A549 (cell line): ENCODE results near the gene JPH2. TPM values are rescaled to one million over a fixed set of nuclear protein-coding genes. Genes with fewer than 3 reads are reported as not detected.
A peak's percentile ranks its signal among the peaks of the same experiment; 100 is the strongest.

Experiments used
- ATAC-seq, 2 experiments: fragments of 200-7000 bp in 1 of 2; fragments of >200 bp in 1 of 2; cut with Nextera tagmentation in 1 of 2; cut with Tn5 transposase in 1 of 2; 3 replicates each; pipeline versions ENCODE4 v1.8.0 to v1.9.1; 2018 to 2020; ENCODE audit warnings: mild to moderate bottlenecking in 1 of 2, moderate library complexity in 1 of 2
- CTCF ChIA-PET: fragments of 300-600 bp; sonication (Branson Sonifier 250); formaldehyde crosslinking; extraction: SDS; loops from one replicate; lab custom pipeline; 2021; ENCODE audit warnings: antibody characterized with exemption, inconsistent platforms; lab: Yijun Ruan, JAX
- POLR2A ChIA-PET: fragments of 350-600 bp; formaldehyde crosslinking; extraction: SDS; loops from one replicate; lab custom pipeline; 2021; ENCODE audit warnings: antibody characterized with exemption, inconsistent platforms; lab: Yijun Ruan, JAX
- DNase-seq, 2 experiments: peaks; one replicate each; pipeline versions ENCODE4 v3.0.0 to v3.0.0-alpha.2; 2011 to 2016; ENCODE audit warnings: low read depth in 1 of 2, low spot score in 1 of 2
- FAIRE-seq: peaks from 2 replicates; lab custom pipeline; 2011; peaks lifted over from hg19 to GRCh38; lab: Jason Lieb, UNC
- H3K27ac ChIP-seq, 2 experiments: fragments of >200 bp; sonication (Bioruptor Twin); formaldehyde crosslinking; 3 replicates each; pipeline ENCODE4 v1.5.1; 2016 to 2017
- H3K4me1 ChIP-seq: fragments of >200 bp; sonication (Bioruptor Twin); formaldehyde crosslinking; 3 replicates; pipeline ENCODE4 v1.6.1; 2016
- H3K4me2 ChIP-seq: fragments of >200 bp; sonication (Bioruptor Twin); formaldehyde crosslinking; 3 replicates; pipeline ENCODE4 v1.6.1; 2016
- H3K4me3 ChIP-seq: fragments of >200 bp; sonication (Bioruptor Twin); formaldehyde crosslinking; 3 replicates; pipeline ENCODE4 v1.5.1; 2016
- H3K9me3 ChIP-seq: fragments of >200 bp; sonication (Bioruptor Twin); formaldehyde crosslinking; 3 replicates; pipeline ENCODE4 v1.6.1; 2016
- BHLHE40 ChIP-seq: IDR thresholded peaks from 2 replicates; pipeline ENCODE4 v1.6.1; 2012; ENCODE audit warnings: low read depth, low read length, inconsistent platforms
- CBX2 ChIP-seq: fragments of 200-600 bp; sonication (generic); IDR thresholded peaks from 2 replicates; pipeline ENCODE4 v1.6.1; 2016; ENCODE audit warnings: low read depth, mild to moderate bottlenecking, borderline replicate concordance
- CEBPB ChIP-seq, 2 experiments: fragments of >200 bp in 1 of 2; sonication (Bioruptor Twin) in 1 of 2; formaldehyde crosslinking in 1 of 2; IDR thresholded peaks; 2 replicates each; pipeline ENCODE4 v1.6.1; 2012 to 2016
- CHD2 ChIP-seq: fragments of 150-350 bp; IDR thresholded peaks from 2 replicates; pipeline ENCODE4 v1.6.1; 2014; ENCODE audit warnings: low read length; ENCODE audit not compliant: partially characterized antibody
- EHF ChIP-seq: fragments of 250-450 bp; sonication (Bioruptor Pico); IDR thresholded peaks from 2 replicates; pipeline ENCODE4 v1.5.0; 2020; ENCODE audit warnings: mild to moderate bottlenecking
- FOSB ChIP-seq: fragments of 250-450 bp; sonication (Bioruptor Pico); IDR thresholded peaks from 2 replicates; pipeline ENCODE4 v1.5.0; 2020; ENCODE audit warnings: mild to moderate bottlenecking, moderate library complexity
- GATA3 ChIP-seq: IDR thresholded peaks from 2 replicates; pipeline ENCODE4 v1.6.1; 2012; ENCODE audit warnings: borderline replicate concordance
- HOXA7 ChIP-seq: fragments of 250-450 bp; sonication (Bioruptor Pico); IDR thresholded peaks from 2 replicates; pipeline ENCODE4 v1.5.0; 2020; ENCODE audit warnings: mild to moderate bottlenecking, moderate library complexity
- JUN ChIP-seq, 2 experiments: fragments of >200 bp; sonication (Bioruptor Twin); formaldehyde crosslinking; IDR thresholded peaks; 2 replicates in 1 of 2; 3 replicates in 1 of 2; pipeline ENCODE4 v1.6.1; 2016 to 2017
- JUNB ChIP-seq: fragments of >200 bp; sonication (Bioruptor Twin); formaldehyde crosslinking; IDR thresholded peaks from 2 replicates; pipeline ENCODE4 v1.6.1; 2016
- KDM1A ChIP-seq: fragments of 200-600 bp; sonication (generic); IDR thresholded peaks from 2 replicates; pipeline ENCODE4 v1.6.1; 2016; ENCODE audit warnings: low read depth, mild to moderate bottlenecking
- RAD21 ChIP-seq, 2 experiments: fragments of >200 bp in 1 of 2; sonication (Bioruptor Twin) in 1 of 2; formaldehyde crosslinking in 1 of 2; IDR thresholded peaks in 1 of 2; conservative IDR thresholded peaks in 1 of 2; 2 replicates in 1 of 2; 3 replicates in 1 of 2; pipeline ENCODE4 v1.6.1; 2012 to 2018; ENCODE audit warnings: inconsistent platforms in 1 of 2
- RFX5 ChIP-seq: fragments of 450-650 bp; IDR thresholded peaks from 2 replicates; pipeline ENCODE4 v1.7.1; 2014; ENCODE audit warnings: antibody characterized with exemption, mild to moderate bottlenecking, moderate library complexity
- SMC3 ChIP-seq: fragments of >200 bp; sonication (Bioruptor Twin); formaldehyde crosslinking; IDR thresholded peaks from 3 replicates; pipeline ENCODE4 v1.6.1; 2018; ENCODE audit warnings: inconsistent platforms
- SREBF2 ChIP-seq: fragments of 450-650 bp; IDR thresholded peaks from 2 replicates; pipeline ENCODE4 v1.6.1; 2014; ENCODE audit warnings: mild to moderate bottlenecking, moderate library complexity
- TFCP2L1 ChIP-seq: fragments of 250-450 bp; sonication (Bioruptor Pico); IDR thresholded peaks from 2 replicates; pipeline ENCODE4 v1.5.0; 2021; ENCODE audit warnings: mild to moderate bottlenecking
- WGBS: methylation state at CpG from one replicate; pipeline ENCODE4 v1.1.6; 2017; ENCODE audit errors: missing lambda C conversion rate; 5-methylcytosine and 5-hydroxymethylcytosine counted together
- polyA plus RNA-seq, 4 experiments: library from polyadenylated mRNA; depleted of rRNA in 3 of 4; stranded (reverse); fragments of >200 nt; fragmentation: RNase III in 1 of 4; extraction: RNeasy Plus Mini Kit Qiagen cat#74134 plus additional on column Dnase treatment in 1 of 4; gene quantifications; 2 replicates in 3 of 4; 3 replicates in 1 of 4; pipeline ENCODE4 v1.2.3, GENCODE V29; 2011 to 2017
- TF ChIP-seq, protein P1 (sequence below): fragments of >200 bp; sonication (Bioruptor Twin); formaldehyde crosslinking; IDR thresholded peaks from 3 replicates; pipeline ENCODE4 v1.5.1; 2016
- TF ChIP-seq, protein P2 (sequence below): IDR thresholded peaks from 2 replicates; pipeline ENCODE4 v1.6.1; 2012
- TF ChIP-seq, protein P3 (sequence below): fragments of 250-450 bp; sonication (Bioruptor Pico); IDR thresholded peaks from 2 replicates; pipeline ENCODE4 v1.5.0; 2021; ENCODE audit warnings: mild to moderate bottlenecking, moderate library complexity, borderline replicate concordance

JPH2 gene
- polyA plus RNA-seq, 2 of the 4 experiments (the other 2 are of a cell fraction): 0.83 to 3.3 TPM

DNA sequence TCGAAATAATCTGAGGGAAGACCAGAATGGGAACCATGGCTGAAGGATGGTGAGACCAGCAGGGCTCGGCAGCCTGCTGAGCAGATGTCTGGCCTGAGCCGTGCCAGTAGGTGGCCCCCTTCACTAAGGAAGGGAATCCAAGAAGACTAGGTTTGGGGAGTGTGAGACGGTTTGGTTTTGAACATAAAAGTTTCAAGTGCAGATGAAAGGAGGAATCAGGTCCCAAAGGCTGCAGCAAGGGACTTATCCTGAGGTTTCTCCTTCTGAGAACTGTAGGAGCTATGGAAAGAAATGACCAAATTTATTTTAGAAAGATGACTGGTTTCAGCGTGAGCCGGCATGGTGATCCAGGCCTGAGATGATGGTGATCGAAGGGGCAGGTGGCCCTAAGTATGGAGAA lies 28.1 kb upstream of the JPH2 start:
- H3K4me1 ChIP-seq: peaks cover 7% of the 10 kb centered on the region; the same call in 2 of the 3 replicates
- TF ChIP-seq RFX5 (no peak), JUN (IDR thresholded peaks at IDR 0.05) (no peak), GATA3 (no peak), SMC3 (peak; percentile 77), TFCP2L1 (CRISPR knock-in tag) (no peak), RAD21 (conservative IDR thresholded peaks at IDR 0.05 in 1 of 2, IDR thresholded peaks at IDR 0.05 in 1 of 2) (peak; percentile 92 to 97), BHLHE40 (no peak), EHF (CRISPR knock-in tag) (no peak)
- TF ChIP-seq, protein P1, sequence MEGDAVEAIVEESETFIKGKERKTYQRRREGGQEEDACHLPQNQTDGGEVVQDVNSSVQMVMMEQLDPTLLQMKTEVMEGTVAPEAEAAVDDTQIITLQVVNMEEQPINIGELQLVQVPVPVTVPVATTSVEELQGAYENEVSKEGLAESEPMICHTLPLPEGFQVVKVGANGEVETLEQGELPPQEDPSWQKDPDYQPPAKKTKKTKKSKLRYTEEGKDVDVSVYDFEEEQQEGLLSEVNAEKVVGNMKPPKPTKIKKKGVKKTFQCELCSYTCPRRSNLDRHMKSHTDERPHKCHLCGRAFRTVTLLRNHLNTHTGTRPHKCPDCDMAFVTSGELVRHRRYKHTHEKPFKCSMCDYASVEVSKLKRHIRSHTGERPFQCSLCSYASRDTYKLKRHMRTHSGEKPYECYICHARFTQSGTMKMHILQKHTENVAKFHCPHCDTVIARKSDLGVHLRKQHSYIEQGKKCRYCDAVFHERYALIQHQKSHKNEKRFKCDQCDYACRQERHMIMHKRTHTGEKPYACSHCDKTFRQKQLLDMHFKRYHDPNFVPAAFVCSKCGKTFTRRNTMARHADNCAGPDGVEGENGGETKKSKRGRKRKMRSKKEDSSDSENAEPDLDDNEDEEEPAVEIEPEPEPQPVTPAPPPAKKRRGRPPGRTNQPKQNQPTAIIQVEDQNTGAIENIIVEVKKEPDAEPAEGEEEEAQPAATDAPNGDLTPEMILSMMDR: peak; percentile 92
- H3K4me3 ChIP-seq: no peak overlapping the region
- DNase-seq: peak; percentile 57 to 77
- 42% methylated on average over 7 of the region's 7 CpGs for WGBS
- no peak for FAIRE-seq
- H3K27ac ChIP-seq: no peak overlapping the region
- ATAC-seq: peak; percentile 67 to 68
- ChIA-PET CTCF (interaction anchor here (0.7 to 16.0 kb wide), 47 partner anchors 9 to 660 kb away, joined by 3 to 440 read pairs (median 5); partner anchors contain the start of gene FITM2), POLR2A (no interaction called here)
- no peak overlapping the region for H3K4me2 ChIP-seq
- H3K9me3 ChIP-seq: no peaks in the 10 kb centered on the region

DNA sequence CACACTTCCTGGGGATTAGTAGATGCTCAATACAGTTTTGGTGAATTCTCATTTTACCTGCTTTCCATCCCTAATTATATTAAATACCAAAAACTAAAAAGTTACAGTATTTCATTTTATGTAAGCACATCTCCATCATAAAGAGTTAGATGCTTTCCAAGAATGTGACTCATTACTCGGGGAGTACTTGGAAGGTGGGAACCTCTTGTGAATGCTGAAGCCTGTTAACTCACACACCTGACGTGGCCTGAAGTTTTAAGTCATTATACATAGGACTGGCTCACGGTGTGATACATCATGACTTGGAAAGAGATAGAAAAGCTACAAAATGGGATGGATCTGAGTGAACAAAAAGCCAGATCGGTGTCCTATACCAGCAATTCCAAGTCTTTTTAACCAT lies 25.8 kb upstream of the JPH2 start:
- no peak overlapping the region for H3K4me3 ChIP-seq
- no peak overlapping the region for H3K4me2 ChIP-seq
- DNase-seq: no peak
- no peak for ATAC-seq
- POLR2A ChIA-PET: interaction anchor here (0.7 kb wide), 2 partner anchors 104 to 675 kb away, joined by 3 to 4 read pairs; no protein-coding TSS in a partner anchor
- peaks cover 16% of the 10 kb centered on the region for H3K4me1 ChIP-seq
- no peak for TF ChIP-seq HOXA7
- TF ChIP-seq FOSB (CRISPR knock-in tag): no peak
- no peak for TF ChIP-seq SREBF2
- no peak for TF ChIP-seq CBX2
- TF ChIP-seq CEBPB (IDR thresholded peaks at IDR 0.05): no peak
- TF ChIP-seq KDM1A: no peak
- no peak for TF ChIP-seq JUNB
- no peak for TF ChIP-seq CHD2
- TF ChIP-seq, protein P2, sequence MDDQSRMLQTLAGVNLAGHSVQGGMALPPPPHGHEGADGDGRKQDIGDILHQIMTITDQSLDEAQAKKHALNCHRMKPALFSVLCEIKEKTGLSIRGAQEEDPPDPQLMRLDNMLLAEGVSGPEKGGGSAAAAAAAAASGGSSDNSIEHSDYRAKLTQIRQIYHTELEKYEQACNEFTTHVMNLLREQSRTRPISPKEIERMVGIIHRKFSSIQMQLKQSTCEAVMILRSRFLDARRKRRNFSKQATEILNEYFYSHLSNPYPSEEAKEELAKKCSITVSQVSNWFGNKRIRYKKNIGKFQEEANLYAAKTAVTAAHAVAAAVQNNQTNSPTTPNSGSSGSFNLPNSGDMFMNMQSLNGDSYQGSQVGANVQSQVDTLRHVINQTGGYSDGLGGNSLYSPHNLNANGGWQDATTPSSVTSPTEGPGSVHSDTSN: no peak
- TF ChIP-seq TFCP2L1 (CRISPR knock-in tag): no peak
- TF ChIP-seq, protein P3, sequence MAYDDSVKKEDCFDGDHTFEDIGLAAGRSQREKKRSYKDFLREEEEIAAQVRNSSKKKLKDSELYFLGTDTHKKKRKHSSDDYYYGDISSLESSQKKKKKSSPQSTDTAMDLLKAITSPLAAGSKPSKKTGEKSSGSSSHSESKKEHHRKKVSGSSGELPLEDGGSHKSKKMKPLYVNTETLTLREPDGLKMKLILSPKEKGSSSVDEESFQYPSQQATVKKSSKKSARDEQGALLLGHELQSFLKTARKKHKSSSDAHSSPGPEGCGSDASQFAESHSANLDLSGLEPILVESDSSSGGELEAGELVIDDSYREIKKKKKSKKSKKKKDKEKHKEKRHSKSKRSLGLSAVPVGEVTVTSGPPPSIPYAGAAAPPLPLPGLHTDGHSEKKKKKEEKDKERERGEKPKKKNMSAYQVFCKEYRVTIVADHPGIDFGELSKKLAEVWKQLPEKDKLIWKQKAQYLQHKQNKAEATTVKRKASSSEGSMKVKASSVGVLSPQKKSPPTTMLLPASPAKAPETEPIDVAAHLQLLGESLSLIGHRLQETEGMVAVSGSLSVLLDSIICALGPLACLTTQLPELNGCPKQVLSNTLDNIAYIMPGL (CRISPR knock-in tag): no peak
- TF ChIP-seq EHF (CRISPR knock-in tag): no peak
- TF ChIP-seq, all 56 proteins: peak for 0
- H3K9me3 ChIP-seq: no peaks in the 10 kb centered on the region
- CTCF ChIA-PET: interaction anchor here (1.0 to 16.0 kb wide), 12 partner anchors 17 to 398 kb away, joined by 3 to 440 read pairs (median 22); partner anchors contain the start of gene FITM2
- FAIRE-seq: no peak
- 76% methylated on average over 4 of the region's 4 CpGs for WGBS
- H3K27ac ChIP-seq: no peak overlapping the region
